Measurements from ENCODE around the gene WFIKKN2. TPM values are rescaled to one million over a fixed set of nuclear protein-coding genes. Genes with fewer than 3 reads are reported as not detected.
A peak's percentile ranks its signal among the peaks of the same experiment; 100 is the strongest.

WFIKKN2 gene, protein sequence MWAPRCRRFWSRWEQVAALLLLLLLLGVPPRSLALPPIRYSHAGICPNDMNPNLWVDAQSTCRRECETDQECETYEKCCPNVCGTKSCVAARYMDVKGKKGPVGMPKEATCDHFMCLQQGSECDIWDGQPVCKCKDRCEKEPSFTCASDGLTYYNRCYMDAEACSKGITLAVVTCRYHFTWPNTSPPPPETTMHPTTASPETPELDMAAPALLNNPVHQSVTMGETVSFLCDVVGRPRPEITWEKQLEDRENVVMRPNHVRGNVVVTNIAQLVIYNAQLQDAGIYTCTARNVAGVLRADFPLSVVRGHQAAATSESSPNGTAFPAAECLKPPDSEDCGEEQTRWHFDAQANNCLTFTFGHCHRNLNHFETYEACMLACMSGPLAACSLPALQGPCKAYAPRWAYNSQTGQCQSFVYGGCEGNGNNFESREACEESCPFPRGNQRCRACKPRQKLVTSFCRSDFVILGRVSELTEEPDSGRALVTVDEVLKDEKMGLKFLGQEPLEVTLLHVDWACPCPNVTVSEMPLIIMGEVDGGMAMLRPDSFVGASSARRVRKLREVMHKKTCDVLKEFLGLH
- 0.52 TPM for total RNA-seq

- H3K9me3 ChIP-seq (ENCODE audit: control insufficient read depth in 3 of 3, low read length in 3 of 3) = no peaks in the 10 kb centered on the region
- peaks cover 0 to 3% (median 0%) of the 10 kb centered on the region in 3 donors for H3K27me3 ChIP-seq (ENCODE audit: control insufficient read depth in 3 of 3, insufficient read depth in 3 of 3, low read length in 3 of 3)
- peaks cover 9 to 12% (median 10%) of the 10 kb centered on the region in 3 donors for H3K4me1 ChIP-seq (ENCODE audit: control insufficient read depth in 3 of 3, insufficient read depth in 3 of 3, low read length in 3 of 3)
- H3K36me3 ChIP-seq (ENCODE audit: control insufficient read depth in 3 of 3, insufficient read depth in 3 of 3, low read length in 3 of 3) = no peaks in the 10 kb centered on the region
- H3K4me3 ChIP-seq (ENCODE audit: low read length in 3 of 3) = peak within 1 kb of the TSS; percentile 49 to 73 (median 65)
- peak within 1 kb of the TSS; percentile 77 to 86 (median 79) for H3K9ac ChIP-seq (ENCODE audit: low read depth in 1 of 3, low read length in 3 of 3)
- peak within 1 kb of the TSS; percentile 47 for H3K27ac ChIP-seq (ENCODE audit: low read depth, low read length)
Measured at GRCh38 chr17:50835301-50836234, at the start of gene WFIKKN2. WFIKKN2 (plus strand) TSS chr17:50835586; CDS start chr17:50835938, 352 bp downstream.

DNA sequence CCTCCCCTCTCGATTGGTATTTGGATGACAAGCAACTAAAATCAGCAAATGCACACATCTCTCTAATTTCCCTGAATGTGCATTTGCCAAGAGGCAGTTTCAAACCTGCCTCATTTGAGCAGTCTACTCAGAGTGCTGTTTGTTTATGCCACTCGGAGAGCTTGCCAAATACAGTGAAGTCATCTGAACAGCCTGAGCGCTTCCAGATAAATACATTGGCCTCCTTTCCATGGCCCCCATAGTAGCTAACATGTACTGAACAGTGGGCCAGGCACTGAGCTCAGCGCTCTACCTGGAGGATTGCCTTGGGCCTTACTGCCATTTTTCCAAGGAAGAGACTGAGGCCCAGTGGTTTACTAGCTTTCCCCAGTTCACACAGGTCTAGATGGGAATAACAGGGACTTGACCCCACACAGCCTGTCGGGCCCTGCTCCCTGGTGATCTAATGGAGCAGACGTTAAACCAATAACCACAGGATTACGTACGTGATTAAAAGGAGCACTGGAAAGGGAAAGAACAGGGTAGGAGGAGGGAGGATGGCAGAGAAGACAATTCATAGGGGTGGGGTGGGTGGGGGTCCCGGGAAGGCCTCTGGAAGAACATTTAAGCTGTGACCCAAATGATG is 49.3 kb upstream of the WFIKKN2 start:
- no peaks in the 10 kb centered on the region for H3K36me3 ChIP-seq (ENCODE audit: control insufficient read depth in 3 of 3, insufficient read depth in 3 of 3, low read length in 3 of 3)
- H3K4me1 ChIP-seq (ENCODE audit: control insufficient read depth in 3 of 3, insufficient read depth in 3 of 3, low read length in 3 of 3) = peaks cover 0 to 3% (median 0%) of the 10 kb centered on the region in 3 donors
- H3K4me3 ChIP-seq (ENCODE audit: low read length in 3 of 3) = no peak overlapping the region
- no peaks in the 10 kb centered on the region for H3K9me3 ChIP-seq (ENCODE audit: control insufficient read depth in 3 of 3, low read length in 3 of 3)
- no peak overlapping the region for H3K27ac ChIP-seq (ENCODE audit: low read depth, low read length)
- H3K27me3 ChIP-seq (ENCODE audit: control insufficient read depth in 3 of 3, insufficient read depth in 3 of 3, low read length in 3 of 3) = peaks cover 0 to 2% (median 0%) of the 10 kb centered on the region in 3 donors
- no peak overlapping the region for H3K9ac ChIP-seq (ENCODE audit: low read depth in 1 of 3, low read length in 3 of 3)

GRCh38 chr17:50787106-50787505 is 48.3 kb upstream of the WFIKKN2 start:
- Histone ChIP-seq H3K36me3 (ENCODE audit: control insufficient read depth in 3 of 3, insufficient read depth in 3 of 3, low read length in 3 of 3) (no peaks in the 10 kb centered on the region), H3K9ac (ENCODE audit: low read depth in 1 of 3, low read length in 3 of 3) (no peak overlapping the region), H3K27me3 (ENCODE audit: control insufficient read depth in 3 of 3, insufficient read depth in 3 of 3, low read length in 3 of 3) (no peaks in the 10 kb centered on the region), H3K4me1 (ENCODE audit: control insufficient read depth in 3 of 3, insufficient read depth in 3 of 3, low read length in 3 of 3) (no peaks in the 10 kb centered on the region), H3K27ac (ENCODE audit: low read depth, low read length) (no peak overlapping the region), H3K4me3 (ENCODE audit: low read length in 3 of 3) (no peak overlapping the region), H3K9me3 (ENCODE audit: control insufficient read depth in 3 of 3, low read length in 3 of 3) (no peaks in the 10 kb centered on the region)

DNA sequence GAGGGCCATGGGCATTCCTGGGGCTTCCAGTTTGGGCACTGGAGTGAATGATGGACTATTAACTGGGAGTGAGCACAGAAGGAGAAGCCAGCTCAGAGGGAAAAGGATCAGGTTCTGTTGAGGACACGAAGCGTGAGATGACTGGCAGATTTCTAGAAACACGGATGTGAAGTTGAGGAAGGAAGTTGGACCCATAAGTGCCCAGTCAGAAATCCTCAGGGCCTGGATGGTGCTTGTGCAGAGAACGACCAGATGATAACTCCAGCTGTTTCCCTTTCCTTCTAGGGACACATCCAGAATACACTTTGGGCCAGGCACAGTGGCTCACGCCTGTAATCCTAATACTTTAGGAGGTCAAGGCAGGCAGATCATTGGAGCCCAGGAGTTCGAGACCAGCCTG is 44.8 kb upstream of the WFIKKN2 start:
- H3K27me3 ChIP-seq (ENCODE audit: control insufficient read depth in 3 of 3, insufficient read depth in 3 of 3, low read length in 3 of 3) = no peaks in the 10 kb centered on the region
- H3K9ac ChIP-seq (ENCODE audit: low read depth in 1 of 3, low read length in 3 of 3) = no peak overlapping the region
- H3K4me1 ChIP-seq (ENCODE audit: control insufficient read depth in 3 of 3, insufficient read depth in 3 of 3, low read length in 3 of 3) = no peaks in the 10 kb centered on the region
- no peaks in the 10 kb centered on the region for H3K9me3 ChIP-seq (ENCODE audit: control insufficient read depth in 3 of 3, low read length in 3 of 3)
- H3K36me3 ChIP-seq (ENCODE audit: control insufficient read depth in 3 of 3, insufficient read depth in 3 of 3, low read length in 3 of 3) = no peaks in the 10 kb centered on the region
- no peak overlapping the region for H3K27ac ChIP-seq (ENCODE audit: low read depth, low read length)
- no peak overlapping the region for H3K4me3 ChIP-seq (ENCODE audit: low read length in 3 of 3)

GRCh38 chr17:50792132-50792531 is 43.3 kb upstream of the WFIKKN2 start:
- H3K9me3 ChIP-seq (ENCODE audit: control insufficient read depth in 3 of 3, low read length in 3 of 3) = no peaks in the 10 kb centered on the region
- no peak overlapping the region for H3K4me3 ChIP-seq (ENCODE audit: low read length in 3 of 3)
- no peak overlapping the region for H3K27ac ChIP-seq (ENCODE audit: low read depth, low read length)
- H3K27me3 ChIP-seq (ENCODE audit: control insufficient read depth in 3 of 3, insufficient read depth in 3 of 3, low read length in 3 of 3) = no peaks in the 10 kb centered on the region
- no peak overlapping the region for H3K9ac ChIP-seq (ENCODE audit: low read depth in 1 of 3, low read length in 3 of 3)
- H3K4me1 ChIP-seq (ENCODE audit: control insufficient read depth in 3 of 3, insufficient read depth in 3 of 3, low read length in 3 of 3) = no peaks in the 10 kb centered on the region
- no peaks in the 10 kb centered on the region for H3K36me3 ChIP-seq (ENCODE audit: control insufficient read depth in 3 of 3, insufficient read depth in 3 of 3, low read length in 3 of 3)

- Histone ChIP-seq H3K36me3 (ENCODE audit: control insufficient read depth in 3 of 3, insufficient read depth in 3 of 3, low read length in 3 of 3) (no peaks in the 10 kb centered on the region), H3K27ac (ENCODE audit: low read depth, low read length) (no peak overlapping the region), H3K4me3 (ENCODE audit: low read length in 3 of 3) (no peak overlapping the region), H3K9ac (ENCODE audit: low read depth in 1 of 3, low read length in 3 of 3) (no peak overlapping the region), H3K9me3 (ENCODE audit: control insufficient read depth in 3 of 3, low read length in 3 of 3) (no peaks in the 10 kb centered on the region), H3K4me1 (ENCODE audit: control insufficient read depth in 3 of 3, insufficient read depth in 3 of 3, low read length in 3 of 3) (no peaks in the 10 kb centered on the region), H3K27me3 (ENCODE audit: control insufficient read depth in 3 of 3, insufficient read depth in 3 of 3, low read length in 3 of 3) (no peaks in the 10 kb centered on the region)
Measured at GRCh38 chr17:50793007-50793406, 42.4 kb upstream of the WFIKKN2 start.

GRCh38 chr17:50794361-50794760 is 41.0 kb upstream of the WFIKKN2 start:
- H3K9me3 ChIP-seq (ENCODE audit: control insufficient read depth in 3 of 3, low read length in 3 of 3) = no peaks in the 10 kb centered on the region
- H3K36me3 ChIP-seq (ENCODE audit: control insufficient read depth in 3 of 3, insufficient read depth in 3 of 3, low read length in 3 of 3) = no peaks in the 10 kb centered on the region
- H3K27ac ChIP-seq (ENCODE audit: low read depth, low read length) = no peak overlapping the region
- H3K4me3 ChIP-seq (ENCODE audit: low read length in 3 of 3) = no peak overlapping the region
- H3K27me3 ChIP-seq (ENCODE audit: control insufficient read depth in 3 of 3, insufficient read depth in 3 of 3, low read length in 3 of 3) = no peaks in the 10 kb centered on the region
- H3K4me1 ChIP-seq (ENCODE audit: control insufficient read depth in 3 of 3, insufficient read depth in 3 of 3, low read length in 3 of 3) = no peaks in the 10 kb centered on the region
- no peak overlapping the region for H3K9ac ChIP-seq (ENCODE audit: low read depth in 1 of 3, low read length in 3 of 3)

DNA sequence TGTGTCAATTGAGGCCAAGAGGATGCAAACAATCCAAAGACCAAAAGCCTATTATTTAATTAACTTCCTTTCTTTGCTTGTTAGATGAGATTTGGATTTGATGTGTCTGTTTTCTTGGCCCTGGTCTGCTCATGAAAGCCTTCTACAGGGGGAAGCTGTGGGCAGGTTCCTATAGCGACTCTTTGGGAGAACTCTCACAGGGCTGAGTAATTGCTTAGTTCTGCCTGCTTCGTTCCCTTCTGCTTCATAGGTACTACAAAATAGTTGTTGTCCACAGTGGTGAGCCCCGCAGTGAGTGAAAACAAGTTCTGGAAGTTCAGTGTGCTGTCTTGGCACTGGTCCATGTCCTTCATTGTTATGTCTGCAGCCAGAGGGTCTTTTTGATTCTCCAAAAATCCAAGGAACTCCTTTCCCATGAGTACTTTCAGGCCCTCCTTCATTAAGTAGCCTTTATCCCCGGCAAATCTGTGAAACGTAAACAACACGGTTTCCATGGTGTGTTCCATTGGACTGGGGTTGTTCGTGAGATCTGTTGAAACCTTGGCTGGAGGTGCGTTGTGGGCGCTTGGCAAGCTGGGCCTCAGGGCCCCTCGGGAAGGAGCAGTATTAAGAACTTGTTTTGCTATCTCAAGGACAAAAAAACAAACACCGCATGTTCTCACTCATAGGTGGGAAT is 38.1 kb upstream of the WFIKKN2 start:
- H3K27me3 ChIP-seq (ENCODE audit: control insufficient read depth in 3 of 3, insufficient read depth in 3 of 3, low read length in 3 of 3) = no peaks in the 10 kb centered on the region
- H3K4me3 ChIP-seq (ENCODE audit: low read length in 3 of 3) = no peak overlapping the region
- H3K4me1 ChIP-seq (ENCODE audit: control insufficient read depth in 3 of 3, insufficient read depth in 3 of 3, low read length in 3 of 3) = no peaks in the 10 kb centered on the region
- no peaks in the 10 kb centered on the region for H3K36me3 ChIP-seq (ENCODE audit: control insufficient read depth in 3 of 3, insufficient read depth in 3 of 3, low read length in 3 of 3)
- H3K9me3 ChIP-seq (ENCODE audit: control insufficient read depth in 3 of 3, low read length in 3 of 3) = no peaks in the 10 kb centered on the region
- no peak overlapping the region for H3K27ac ChIP-seq (ENCODE audit: low read depth, low read length)
- H3K9ac ChIP-seq (ENCODE audit: low read depth in 1 of 3, low read length in 3 of 3) = no peak overlapping the region
